NCI-H2029 treated with DMSO at 0.1 percent for 48 hours (cell line): ENCODE results near the gene DDX31.
"Not testable (repeated sequence)": the region's sequence is repeated elsewhere in the genome, so short reads cannot be mapped to it uniquely, and the experiment has no call there.

ENCODE experiments used
- DNase-seq: peaks from one replicate; lab custom pipeline; 2025; lab: John Stamatoyannopoulos, UW

DDX31 gene

DNA sequence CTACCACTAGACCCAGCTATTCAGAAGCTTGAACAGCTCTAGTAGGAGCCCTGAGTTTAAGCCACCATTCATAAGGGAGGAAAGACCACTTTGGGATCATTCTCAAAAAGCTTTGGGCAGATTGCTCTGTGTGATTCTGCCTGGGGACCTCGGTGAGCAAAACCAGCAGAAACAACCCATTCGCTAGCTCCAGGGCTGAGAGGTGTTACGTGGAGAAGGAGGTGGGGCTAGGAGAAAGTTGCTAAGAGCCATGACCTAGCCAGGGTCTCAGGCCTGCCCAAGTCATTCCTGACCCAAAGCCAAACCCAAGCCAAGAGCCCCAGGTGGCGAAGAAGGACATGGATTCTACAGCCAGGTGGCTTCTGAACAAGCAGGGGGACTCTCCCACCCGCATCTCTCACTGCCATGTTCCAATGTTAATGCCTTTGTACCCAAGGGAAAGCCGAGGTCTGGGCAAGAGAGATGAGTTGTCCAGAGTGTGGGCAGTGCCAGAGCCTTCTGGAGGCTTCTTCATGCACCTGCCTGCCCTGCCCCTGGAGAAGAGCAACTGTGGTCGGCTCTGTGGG lies 91.3 kb downstream of the DDX31 start:
- DNase-seq: no peak

DNA sequence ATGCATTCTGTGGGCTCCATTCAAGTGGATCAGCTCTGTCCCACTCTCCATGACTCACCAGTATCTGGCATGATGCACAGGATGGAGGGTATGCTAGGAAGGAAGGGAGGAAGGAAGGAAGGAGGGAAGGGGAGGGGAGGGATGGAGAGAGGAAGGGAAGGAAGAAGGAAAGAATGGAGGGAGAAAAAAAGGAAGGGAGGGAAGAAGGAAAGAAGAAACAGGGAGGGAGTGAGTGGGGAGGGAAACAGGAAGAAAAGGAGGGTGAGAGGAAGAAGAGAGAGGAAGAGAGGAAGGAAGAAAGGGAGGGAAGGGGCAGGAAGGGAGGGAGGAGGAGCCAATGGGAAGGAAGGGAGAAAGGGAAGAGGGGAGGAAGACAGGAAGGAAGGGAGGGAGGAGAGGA lies 92.7 kb downstream of the DDX31 start:
- no peak for DNase-seq

- no peak for DNase-seq
Observed at GRCh38 chr9:132575811-132576210, 94.0 kb downstream of the DDX31 start.

GRCh38 chr9:132575005-132575609 lies 94.7 kb downstream of the DDX31 start:
- DNase-seq: peak; percentile 79

DNA sequence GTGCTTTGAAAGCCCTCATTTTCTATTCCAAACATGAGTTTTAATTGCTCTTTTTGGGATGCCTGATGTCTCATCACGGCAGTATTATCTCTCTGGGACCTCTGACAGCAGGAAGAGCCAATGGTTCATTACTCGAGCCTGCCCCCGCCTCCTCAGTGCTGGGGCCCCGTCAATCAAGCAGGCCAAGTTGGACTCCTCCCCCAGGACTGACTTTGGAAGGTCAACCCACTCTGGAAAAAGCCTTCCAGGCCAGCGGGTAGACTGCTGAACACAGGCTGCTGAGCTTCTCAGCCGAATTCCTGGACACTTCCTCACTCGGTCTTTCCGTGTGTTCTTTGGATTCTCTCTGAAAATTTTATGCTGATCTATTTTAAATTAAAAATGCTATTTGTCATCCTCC lies 96.9 kb downstream of the DDX31 start:
- DNase-seq: no peak

DNA sequence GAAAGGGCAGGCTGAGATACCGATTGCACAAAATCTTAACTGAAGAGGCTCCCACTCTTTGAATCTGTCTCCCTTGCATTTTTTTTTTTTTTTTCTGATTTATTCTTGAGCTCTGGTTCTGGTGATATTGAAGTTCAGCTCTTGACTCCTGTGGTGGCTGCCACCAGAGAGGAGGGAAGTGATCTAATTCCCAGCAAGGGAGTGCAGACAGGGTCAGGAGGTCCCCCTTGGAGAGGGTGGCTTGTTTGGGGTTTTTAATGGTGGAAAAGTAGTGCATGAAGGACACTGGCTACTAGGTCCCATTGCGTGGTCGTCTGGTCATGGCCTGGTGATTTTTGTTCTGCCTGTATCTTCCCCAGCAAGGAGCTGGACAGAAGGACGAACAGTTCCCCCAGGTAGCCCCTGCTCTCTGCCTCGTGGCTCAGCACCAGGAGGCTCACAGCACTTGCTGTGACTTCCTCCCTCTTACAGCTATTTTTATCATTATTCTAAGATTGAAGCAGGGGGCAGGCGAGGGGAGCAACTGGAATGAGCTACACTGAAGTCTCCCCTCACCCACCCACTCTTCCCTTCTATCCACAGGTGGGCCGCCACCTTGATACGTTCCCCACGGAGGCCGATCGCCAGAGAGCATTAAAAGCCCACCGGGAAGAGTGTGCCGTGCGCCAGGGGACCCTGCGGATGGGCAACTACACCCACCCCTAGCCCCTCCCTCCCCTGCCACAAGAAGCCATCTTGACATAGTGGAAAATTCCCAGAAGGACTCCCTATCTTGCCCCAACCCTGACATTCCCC lies 97.8 kb downstream of the DDX31 start:
- no peak for DNase-seq

DNA sequence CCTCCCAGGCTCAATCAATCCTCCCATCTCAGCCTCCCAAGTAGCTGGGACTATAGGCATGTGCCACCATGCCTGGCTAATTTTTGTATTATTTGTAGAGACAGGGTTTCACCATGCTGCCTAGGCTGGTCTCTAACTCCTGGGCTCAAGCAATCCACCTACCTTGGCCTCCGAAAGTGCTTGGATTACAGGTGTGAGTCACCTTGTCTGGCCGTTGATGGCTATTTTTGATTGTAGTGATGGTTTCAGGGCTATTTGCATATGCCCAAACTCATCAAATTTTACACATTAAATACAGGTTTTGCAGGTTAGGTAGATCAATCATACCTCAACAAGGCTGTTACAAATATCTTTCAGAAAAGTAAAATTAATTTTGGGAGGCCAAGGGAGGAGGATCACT lies 101.0 kb downstream of the DDX31 start:
- not testable (repeated sequence) for DNase-seq

- no peak for DNase-seq
Observed at GRCh38 chr9:132564526-132564925, 105.3 kb downstream of the DDX31 start.

DNA sequence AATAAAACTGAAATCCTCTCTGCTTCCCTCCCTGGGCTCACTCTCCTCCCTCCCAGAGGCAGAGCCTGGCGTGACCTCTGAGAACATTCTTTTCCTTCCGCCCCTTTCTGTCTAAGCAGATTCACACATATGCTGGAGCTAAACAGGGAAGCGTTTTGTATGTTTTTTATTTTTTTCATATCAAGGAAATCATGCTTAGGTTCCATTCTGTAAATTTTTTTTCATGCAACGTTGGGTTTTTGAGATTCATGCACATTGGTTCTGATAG lies 107.5 kb downstream of the DDX31 start:
- DNase-seq: no peak

- DNase-seq: no peak
Observed at GRCh38 chr9:132560616-132561202, 109.1 kb downstream of the DDX31 start.

- DNase-seq: no peak
Observed at GRCh38 chr9:132559711-132560110, 110.1 kb downstream of the DDX31 start.

GRCh38 chr9:132557159-132557558 lies 112.6 kb downstream of the DDX31 start:
- no peak for DNase-seq

GRCh38 chr9:132556714-132557113 lies 113.1 kb downstream of the DDX31 start:
- no peak for DNase-seq

DNA sequence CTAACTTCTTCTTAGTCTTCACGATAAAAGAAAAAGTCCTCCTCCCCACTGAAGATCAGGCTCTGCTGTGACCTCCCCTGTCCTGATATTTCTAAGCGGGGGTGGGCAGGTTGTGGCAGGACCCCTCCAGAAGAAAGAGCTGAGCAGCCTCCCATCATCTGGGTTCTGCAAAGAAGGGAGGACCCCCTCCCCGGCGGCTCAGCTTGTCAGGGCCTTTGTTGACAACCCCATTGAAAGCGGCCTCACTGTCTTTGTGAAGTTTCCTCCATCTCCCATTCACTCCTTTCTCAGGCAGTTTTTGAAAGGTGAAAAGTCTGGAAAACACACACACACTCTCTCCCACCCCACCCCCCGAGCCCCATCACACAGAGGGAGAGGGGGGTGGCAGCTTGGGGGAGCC lies 113.5 kb downstream of the DDX31 start:
- no peak for DNase-seq

DNA sequence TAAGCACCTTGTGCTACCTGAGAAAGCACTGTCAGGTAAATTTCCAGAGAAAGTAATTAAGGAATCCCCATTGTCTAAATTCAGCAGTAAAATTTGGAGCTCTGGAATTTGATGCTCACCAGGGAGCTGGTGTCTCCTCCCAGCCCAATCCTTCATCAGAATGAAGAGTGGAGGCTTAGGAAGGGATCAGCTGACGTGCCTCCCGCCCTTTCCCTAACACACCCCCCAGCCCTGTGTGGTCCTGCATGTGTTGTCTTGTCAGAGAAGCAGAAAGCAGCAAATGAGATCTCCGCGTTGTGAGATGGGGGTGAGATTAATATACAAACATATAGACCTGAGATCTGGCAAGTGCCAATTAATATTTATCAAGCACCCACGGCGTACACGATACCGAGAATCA lies 114.3 kb downstream of the DDX31 start:
- DNase-seq: no peak

GRCh38 chr9:132554755-132555154 lies 115.0 kb downstream of the DDX31 start:
- no peak for DNase-seq

- DNase-seq: no peak
Observed at GRCh38 chr9:132552041-132552440, 117.7 kb downstream of the DDX31 start.

GRCh38 chr9:132551556-132551955 lies 118.2 kb downstream of the DDX31 start:
- no peak for DNase-seq

DNA sequence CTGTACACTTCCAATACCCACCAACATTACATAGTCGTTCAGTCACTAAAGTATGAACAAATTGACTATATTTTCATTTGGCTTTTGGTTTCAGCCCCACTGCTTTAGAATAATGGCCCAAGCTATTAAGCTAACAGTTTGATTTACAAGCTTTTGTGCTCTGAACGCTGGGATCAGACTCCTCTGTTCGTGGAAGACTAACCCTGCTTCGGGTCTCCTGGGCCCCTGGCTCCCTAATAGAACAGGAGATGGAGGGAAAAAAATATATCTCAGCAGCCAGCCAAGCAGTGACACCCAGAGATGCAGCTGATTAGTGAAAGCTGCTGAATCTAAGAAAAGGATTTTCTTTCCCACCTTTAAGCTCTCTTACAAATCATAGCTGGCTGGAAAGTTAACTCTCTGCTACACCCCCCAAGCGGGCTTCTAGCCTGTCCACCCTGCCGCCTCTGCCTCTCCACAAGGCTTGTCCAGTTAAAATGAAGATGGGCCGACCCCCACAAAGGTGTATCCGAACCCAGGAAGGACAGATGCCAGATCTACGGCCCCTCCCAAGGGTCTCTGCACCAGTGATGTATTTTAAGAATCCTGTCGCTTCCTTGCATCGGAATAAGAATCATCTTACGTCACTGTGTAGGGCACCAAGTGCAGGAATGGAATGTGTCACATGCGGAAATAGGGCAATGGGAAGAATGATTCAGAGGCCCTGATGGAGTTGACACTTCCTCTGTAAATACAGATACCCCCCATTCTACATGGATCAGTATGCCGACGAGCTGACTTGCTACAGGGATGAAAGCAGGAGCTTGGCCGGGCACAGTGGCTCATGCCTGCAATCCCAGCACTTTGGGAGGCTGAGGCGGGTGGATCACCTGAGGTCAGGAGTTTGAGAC lies 120.8 kb downstream of the DDX31 start:
- no peak for DNase-seq

DNA sequence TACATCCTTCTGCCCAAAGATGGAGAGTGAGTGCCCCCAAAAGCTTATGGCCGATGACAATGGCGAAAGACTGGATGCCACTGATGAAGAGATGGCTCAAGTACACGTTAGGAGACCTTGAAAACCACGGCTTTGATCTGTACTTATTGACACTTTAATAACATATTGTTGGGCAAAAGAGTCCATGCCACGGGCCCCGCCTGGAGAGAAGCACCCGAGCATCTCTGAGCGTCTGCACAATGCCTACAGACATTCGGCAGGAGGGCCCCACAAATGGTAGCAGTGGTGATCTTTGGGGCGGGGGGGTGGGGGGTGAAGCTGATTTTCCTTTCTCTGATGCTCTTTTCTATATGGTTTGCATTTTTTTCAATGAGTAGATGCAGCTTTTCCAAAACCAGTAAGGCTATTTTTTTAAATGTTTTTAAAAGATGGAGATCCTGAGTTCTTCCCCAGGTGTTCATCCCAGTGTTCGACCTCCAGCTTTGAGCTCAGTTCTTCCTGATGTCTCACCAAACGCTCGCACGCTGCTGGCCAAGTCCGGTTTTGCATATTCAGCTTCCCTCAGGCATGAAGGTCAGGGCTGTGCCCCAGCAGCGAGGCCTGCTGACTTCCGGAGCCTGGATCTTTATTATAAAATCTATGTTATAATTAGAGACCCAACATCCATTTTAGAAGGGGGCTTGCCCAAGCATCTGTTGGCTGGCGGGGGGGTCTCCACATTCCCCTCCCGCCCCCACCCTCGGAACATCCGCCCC lies 121.6 kb downstream of the DDX31 start:
- DNase-seq: no peak

- DNase-seq: no peak
Observed at GRCh38 chr9:132547436-132547835, 122.3 kb downstream of the DDX31 start.

- no peak for DNase-seq
Observed at GRCh38 chr9:132547052-132547431, 122.7 kb downstream of the DDX31 start.
